HL-60/S4 treated with phorbol 12-myristate 13-acetate at 8.2 ng/mL for 4 days and 3 days (cell line): Measurements from ENCODE around the gene MAPK9.
"Not testable (repeated sequence)": the region's sequence is repeated elsewhere in the genome, so short reads cannot be mapped to it uniquely, and the experiment has no call there.

Experiments used
- in situ Hi-C: fragments of 300-500 bp; cut with MboI; formaldehyde crosslinking; loops from 2 replicates; pipeline ENCODE4 v1.15.0; 2022; ENCODE audit warnings: low sequenced_read_pairs

The MAPK9 gene

DNA sequence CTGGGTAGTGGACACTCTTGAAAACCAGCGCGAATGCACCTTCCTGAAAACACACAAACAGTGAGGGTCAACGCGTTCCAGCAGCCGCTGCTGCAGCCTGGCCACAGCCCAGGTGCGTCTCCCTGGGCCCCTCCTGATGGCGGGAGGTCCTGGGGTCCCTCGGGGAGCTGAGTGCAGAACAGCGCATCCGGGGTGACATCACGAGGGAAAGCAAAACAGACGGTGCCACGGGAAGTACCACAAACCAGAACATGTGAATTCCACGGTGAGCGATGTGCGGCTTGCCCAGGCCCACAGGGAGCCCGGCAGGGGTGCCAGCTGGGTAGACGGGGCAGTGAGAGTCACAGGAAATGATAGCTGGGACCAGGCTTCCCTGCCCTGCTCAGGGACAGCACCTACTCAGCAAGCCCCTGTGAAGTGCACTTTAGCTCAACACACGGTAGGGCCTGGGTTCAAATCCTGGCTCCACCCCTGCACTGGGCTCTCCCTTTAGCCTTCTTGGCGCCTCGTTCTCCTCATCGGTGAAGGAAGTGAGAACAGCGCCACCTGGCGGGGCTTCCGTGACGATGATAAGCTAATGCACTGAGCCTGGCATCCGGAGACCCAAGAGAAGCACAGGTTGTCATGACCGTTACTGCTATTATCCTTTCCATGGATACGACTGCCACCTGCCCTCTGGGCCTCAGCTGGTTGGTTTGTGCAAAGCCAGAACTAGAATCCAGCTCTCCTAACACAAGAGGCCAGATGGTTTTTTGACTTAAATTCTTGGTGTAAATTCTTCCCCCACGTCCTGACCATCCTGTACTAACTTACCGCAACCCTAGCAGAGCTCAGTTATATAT is 36.6 kb upstream of the MAPK9 start:
- in situ Hi-C loops, result no loop called here

DNA sequence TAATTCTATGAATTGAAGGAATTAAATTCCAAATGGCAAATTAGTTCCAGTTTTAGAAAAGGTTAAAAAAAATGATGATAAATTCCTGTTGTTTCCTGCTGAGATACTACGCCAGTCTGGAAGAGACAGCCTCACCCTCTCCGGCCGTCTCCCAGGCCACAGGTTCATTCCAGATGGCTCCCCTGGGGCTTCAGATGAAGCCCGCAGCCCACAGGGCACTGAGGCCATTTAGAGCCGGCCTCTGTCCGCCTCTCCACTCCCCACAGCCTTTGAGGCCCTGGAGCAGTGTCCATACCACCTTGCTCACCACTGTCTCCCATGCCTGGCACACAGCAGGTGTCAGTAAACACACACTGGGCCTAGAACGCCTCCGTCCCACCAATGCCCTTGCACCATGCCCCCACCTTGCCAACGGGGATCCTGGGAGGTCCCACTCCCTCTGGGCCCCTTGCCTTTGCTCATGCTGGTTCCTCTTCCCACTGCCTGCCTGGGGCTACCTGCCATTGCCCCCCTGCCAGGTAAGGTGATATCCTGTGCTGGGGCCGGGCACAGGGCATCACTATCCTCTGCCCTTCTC is 35.2 kb upstream of the MAPK9 start:
- in situ Hi-C loops, result no loop called here

DNA sequence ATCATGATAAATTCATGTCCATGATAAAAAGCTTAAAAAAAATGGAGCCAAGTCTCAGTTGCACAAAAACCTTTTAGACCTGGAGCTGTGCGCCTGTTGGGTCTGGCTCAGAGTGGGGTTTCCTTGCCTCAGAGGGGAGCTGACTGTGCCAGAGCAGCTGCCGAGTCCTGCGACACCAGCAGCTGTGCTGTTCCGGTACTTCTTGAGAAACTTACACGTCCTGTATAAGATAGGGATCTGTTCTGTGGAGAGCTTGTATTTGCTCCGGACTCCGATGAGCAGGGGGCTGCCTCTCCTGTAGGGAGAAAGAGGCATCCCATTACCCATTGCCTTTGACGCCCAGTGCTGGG is 32.7 kb upstream of the MAPK9 start:
- in situ Hi-C loops, result no loop called here

DNA sequence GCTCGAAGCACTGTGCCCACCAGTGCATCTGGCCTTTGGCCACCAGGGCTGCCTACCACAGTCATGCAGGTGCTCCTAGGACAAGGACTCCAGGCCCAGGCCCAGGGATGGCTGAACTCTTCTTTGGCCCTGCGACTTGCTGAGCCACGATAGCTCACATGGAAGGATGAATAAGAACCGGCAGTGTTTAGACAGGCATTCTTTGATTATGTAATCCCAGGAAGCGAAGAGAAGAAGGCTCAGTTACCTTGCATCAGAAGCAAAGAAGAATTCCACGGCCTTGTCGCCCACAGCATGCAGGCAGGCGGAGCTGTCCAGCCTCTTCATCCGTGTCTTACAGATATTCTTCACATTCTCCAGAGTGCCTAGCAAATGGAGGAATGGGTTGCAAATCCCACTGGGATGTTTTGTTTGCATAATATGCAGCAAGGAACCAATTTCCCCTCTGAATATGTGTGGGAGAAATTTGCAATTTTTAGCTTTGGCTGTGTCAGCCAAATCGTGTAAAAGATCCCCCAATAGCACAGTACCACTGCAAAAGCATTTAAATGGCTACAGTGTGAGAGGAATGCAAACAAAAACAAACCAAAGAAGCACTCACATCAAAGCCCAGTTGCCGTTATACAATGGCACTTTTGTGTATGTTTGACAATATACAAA is 32.2 kb upstream of the MAPK9 start:
- in situ Hi-C loops, result no loop called here

DNA sequence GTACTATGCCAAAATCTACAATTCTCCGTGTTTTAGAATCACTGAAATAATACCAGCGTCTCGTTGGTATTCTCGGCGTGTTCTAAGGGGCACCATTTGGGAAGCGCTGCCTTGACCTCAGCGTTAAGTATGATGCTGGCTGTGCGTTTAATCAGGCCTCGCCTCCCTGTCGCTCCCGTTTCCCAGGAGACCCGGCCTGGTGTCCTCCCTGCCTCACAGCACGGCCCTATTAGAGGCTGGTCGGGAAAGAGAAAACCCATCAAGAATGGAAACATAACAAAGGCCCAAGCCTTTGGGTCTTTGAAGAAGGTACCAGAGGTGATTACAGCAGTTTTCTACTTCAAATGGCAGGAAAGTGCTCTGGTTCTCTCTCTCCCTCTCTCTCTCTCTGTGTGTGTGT is 31.3 kb upstream of the MAPK9 start:
- in situ Hi-C loops, result no loop called here

DNA sequence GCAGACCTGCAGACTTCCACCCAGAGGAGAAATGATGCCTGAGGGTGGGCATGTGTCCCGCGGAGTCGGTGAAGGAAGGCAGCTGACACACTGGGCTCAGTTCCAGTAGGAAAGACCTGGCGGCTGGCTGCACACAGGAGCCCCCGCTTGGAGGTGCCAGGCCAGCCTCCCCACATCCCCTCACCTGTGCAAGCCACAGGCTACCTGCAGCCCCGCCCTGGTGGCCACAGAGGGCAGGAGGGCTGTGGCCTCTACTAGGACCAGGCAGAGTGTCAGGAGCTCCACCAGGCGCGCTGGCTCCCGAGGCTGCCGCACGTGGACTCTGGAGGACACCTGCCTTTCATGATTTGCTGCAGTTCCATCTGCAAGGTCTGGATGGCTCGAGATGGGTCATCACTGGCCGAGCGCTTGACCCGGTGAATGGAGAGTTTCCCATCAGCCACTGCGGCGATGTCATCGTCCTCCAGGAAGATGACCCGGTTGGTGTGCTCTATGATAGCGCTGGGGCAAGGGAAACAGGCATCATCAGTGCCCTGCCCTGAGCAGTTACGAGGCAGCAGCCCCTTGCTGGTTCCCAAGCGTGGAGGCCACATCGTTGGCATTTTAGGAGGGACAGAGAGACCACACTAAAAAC is 26.7 kb upstream of the MAPK9 start:
- in situ Hi-C loops, result no loop called here

DNA sequence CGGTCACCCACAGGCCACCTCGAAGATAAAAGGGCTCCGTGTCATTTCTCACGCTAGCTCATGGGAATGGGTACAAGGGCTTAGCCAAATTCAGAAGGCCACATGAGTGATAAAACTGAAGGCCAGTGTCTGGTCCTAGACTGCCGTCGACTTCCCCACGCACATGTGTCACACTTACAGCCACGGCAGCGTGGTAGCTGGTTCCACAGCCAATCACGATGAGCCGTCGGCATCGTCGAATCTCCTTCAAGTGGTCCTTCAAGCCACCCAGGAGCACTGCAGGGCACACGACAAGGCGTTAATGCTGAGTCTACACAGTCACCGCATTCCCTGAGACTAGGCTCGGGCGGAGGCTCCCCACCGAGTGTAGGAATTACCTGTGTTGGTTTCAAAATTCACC is 24.7 kb upstream of the MAPK9 start:
- in situ Hi-C loops, result no loop called here

DNA sequence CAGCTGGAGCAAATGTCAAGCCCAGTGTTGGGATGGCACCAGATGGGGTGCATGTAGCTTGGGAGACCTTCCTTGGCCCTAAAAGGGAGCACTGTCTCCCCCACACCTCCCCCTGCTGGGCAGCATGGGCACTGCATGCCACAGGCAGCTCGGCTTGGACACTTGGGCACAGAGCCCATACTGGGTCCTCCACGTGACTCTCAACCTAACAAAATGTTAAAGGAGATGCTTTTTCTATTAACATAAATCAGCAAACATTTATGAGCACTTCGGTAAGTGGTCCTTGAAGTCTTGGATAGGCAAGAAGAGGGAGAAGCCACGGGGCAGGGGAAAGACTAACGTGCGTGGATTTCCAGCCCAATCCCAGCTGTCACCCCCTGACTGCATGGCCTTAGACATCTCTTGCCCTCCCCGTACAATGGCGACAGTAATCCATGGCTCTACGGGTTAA is 23.9 kb upstream of the MAPK9 start:
- in situ Hi-C loops, result no loop called here

DNA sequence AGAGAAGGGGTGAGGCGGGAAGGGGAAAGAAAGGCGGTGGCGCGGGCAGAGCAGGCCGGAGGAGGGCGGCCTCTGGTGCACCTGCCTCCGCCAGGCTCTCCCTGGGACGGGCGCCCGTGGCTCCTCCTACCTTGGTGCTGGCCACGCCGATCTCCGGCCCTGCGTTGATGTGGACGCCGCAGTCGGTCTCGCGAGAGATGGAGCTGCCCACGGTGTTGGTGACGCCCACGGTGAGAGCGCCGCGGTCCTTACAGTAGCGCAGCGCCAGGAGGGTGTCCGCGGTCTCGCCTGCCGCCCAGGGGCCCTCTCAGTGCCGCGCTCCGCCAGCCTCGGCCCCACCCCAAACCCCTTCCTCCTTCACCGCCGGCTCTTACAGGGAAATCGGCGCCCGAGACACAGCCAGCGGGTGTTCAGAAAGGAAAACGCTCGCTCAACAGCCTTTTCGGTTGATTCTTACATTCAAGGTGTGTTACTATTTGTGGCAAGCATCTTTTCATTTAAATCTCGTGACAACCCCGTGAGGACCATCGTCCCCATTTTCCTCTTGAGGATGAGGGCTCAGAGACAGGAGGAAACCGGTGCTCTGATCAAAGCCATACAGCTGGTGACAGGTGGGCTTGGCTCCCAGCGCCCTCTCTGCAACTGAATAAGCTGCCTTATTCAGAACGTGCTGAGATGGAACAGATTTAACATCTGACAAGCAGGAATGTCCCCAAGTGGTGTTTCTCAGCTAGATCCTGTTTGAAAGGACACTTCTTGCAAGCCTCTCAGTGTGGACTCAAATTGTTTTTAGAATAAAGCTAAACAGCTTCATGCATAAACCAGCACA is 22.0 kb upstream of the MAPK9 start:
- in situ Hi-C loops, result no loop called here

DNA sequence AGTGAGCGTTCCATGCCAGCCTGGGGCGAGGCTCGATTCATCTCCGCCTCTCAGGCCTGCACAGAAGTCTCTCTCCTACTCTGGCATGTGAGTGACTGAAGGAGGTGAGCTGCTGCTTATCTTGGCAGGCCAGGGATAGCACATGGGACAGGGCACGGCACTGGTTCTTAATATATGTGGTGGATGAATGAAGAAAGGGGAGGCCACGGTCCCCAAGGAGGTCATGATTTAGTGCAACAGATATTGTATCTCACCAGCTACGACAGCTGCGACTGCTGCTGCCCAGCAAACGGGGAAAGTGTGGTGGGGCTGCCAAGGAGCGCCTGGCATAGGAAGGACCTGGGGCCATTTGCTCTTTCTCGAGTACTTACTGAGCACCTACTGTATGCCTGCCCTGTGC is 19.3 kb upstream of the MAPK9 start:
- in situ Hi-C loops, result no loop called here

DNA sequence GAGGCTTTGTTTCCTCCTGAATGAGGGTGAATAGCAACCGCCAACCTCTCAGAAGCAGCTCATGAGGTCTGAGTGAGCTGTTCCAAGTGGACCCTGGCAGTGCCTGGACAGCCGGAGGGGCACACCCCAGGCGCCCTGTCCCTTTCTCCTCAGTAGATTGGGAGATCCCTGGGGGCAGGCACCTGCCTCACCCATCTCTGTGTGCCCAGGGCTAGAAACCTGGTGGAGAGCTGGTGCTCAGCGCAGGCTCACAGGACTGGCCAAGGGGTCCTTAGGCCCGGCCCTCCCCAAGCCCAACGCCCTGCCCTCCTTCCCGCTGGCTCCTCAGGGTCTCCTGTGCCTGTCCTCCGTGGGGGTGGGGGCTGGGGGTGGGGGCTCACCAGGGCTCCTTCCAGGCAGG is 14.9 kb upstream of the MAPK9 start:
- in situ Hi-C loops, result no loop called here

DNA sequence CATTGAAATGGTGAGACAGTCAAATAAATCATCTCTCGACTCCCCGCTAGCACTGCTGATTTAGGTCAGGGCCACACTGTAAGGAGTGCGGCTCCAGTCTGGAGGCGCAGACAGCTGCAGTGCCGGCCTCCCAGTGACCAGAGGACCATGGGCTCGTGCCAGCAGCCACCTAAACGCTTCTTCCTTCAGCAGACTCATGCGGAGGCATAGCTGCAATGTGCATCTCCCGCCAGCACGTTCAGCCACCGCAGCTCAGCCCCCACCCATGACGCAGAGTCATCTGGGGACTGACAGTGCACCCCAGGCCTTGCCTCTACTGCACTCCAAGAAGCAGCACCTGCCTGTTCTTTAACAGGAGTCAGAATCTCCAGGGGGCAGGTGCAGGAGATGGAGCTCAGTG is 13.6 kb upstream of the MAPK9 start:
- in situ Hi-C loops, result no loop called here

DNA sequence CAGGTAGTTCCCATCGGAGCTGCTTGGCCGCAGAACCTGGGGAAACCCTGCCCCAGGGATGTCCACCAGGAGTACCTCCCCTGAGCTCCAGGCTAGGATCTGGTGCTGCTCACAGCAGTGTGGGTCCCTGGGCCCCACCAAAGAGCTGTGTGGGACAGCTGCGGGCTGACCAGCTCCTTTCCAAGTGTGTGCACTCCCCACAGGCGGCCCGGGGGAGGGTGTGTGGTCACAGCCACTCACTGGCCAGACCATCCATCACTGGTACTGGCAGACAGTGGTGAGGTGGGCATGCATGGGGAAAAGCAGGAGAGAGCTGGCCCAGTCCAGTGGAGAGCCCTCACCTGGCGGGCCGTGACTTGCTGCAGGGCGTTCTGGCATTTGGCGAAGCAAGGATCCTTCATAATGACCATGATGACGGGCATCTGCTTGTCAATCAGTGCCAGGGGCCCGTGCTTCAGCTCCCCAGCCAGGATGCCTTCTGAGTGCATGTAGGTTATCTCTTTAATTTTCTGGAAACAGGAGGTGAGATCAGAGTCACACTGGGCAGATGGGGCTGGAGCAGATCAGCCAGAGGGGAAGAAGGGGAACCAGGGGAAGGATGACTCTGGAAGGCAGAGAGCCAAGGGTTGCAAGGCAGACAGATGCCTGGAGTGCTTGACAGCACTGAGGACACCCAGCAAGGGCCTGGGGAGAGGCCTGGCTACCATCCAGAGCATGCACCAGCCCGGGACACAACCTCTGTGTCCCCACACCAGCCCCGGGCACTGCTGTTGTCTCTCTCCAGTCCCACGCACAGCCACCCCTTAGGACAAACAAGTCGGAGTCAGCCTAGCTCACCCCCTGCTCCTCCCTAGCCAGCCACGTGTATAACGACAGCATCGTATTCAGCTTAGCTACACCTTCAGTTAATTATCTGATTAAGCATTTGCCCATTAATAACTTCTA is 12.8 kb upstream of the MAPK9 start:
- in situ Hi-C loops, result no loop called here

DNA sequence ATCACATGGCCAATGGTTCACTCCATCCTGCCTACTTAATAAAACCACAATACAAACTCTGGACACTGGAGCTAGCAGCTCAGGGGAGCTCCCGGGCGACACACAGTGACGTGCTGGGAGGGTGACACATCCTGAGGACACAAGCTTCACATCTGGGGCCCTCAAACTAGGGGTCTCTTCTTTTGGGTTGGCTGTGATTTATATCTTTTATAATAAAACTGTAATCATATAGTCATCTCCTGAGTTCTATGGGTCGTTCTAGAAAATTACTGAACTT is 12.1 kb upstream of the MAPK9 start:
- in situ Hi-C loops, result no loop called here

DNA sequence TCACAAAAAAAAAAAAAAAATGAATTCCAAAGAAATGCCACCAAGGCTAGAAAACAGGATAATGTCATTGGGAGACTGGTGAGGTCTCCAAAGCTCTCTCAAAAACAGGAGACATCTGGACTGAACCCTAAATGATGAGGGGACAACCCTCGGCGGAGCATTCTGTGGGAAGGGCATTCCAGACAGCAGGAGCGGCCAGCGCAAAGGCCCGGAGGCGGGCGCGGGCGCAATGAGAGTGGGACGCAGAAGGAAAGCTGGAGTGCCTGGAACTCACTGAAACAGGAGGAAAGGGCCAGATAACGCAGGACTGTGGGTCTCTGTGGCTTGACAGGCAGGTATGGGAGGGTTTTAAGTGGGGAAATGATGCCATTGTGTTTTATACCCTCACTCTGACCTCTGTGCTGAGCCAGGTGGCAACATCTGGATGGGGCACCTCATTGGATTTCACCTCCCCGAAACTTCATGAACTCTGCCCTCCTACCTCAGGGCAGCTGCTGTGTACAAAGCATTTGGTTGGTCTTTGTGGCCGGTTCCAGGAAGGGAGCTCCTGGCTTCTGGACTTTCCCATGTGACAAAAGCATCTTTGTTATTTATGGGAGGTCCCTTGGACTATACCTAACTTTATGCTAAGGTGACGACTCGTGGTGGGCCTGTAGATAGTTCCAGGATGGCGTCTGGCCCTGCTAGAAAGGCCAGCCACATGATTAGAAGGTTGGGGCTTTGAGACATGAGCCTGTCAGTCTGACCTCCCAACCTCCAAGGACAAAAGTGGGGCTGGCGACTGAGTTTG is 11.5 kb upstream of the MAPK9 start:
- in situ Hi-C loops, result no loop called here

DNA sequence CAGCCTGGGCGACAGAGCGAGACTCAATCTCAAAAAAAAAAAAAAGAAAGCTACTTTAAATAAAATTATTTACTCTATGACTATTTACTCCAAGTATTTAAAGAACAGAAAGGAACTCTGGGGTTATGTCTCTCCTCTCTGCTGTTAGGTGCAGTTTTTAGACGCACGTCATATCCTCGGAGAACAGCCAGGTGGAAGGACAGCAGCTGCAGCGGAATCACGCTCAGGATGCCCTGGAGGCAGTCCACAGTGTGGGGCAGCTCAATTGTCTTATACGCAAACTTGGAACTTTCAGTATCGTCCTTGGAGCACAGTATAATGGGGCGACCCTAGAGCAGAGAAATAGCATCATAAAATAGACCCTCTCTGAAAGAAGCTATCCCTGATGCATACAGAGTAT is 10.4 kb upstream of the MAPK9 start:
- in situ Hi-C loops, result no loop called here

DNA sequence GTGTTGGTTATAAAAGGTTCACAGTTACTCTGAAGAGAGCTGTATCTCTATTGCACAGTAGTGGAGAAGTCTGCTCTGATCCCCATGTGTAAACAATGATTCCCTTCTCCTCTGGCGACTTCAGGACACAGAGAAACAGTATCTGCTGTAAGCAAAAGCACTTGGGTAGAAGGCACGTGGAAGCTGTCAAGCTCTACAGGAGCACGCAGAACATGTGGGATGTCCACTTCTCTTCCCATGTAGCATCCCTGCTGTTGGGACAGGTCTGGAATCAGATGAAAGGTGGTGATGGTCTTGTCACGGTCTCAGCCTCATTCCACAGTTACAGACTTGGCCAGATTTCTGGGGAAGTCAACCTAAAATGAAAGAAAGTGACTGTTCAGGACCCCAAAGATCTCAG is 9.4 kb upstream of the MAPK9 start:
- in situ Hi-C loops, result no loop called here

DNA sequence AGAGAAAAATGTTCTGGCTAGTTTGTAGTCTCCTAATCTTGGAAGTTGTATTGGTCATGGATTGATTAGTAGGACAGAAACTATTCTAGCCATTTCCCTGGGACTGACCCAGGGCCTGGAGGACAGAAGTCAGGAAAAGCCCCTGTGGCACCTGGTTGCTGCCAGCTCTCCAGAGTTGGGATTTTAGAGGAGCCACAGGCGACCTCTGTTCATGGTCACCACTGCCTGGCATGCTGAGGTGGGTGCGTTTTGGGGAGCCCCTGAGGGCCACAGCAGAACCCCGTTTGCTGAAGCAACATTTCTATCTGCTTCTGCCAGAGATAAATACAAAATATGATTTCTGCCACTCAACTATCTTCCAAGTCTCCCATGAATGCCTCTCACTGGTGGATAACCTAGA is 7.6 kb upstream of the MAPK9 start:
- in situ Hi-C loops, result no loop called here

DNA sequence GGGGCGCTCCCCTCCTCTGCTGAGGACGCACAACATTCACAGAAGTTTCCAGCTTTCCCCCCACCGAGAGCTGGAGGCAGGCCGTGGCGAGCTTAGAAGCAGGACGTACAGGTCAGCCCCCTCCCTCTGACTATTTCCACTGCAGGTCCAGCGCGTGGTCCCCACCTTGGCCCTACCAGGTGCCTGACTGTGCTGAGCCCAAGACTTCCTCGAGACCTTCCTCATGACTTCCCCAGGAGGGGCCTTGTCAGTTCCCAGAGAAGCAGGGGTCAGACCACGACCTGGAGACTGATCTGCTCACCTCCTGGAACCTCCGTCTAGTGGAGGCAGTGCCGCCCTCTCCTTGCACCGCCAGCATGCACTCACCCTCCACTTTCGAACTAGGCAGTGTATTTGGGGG is 7.1 kb upstream of the MAPK9 start:
- in situ Hi-C loops, result not testable (repeated sequence)
